NCI-H2196 (cell line): Measurements from ENCODE around the gene HLA-B.

Experiments used
- DNase-seq: peaks from one replicate; lab custom pipeline; 2025; ENCODE audit not compliant: unreplicated experiment; lab: John Stamatoyannopoulos, UW

The HLA-B gene

GRCh38 chr6:31308050-31308844 lies 48.7 kb downstream of the HLA-B start:
- DNase-seq: peak; percentile 97

GRCh38 chr6:31307669-31308049 lies 49.3 kb downstream of the HLA-B start:
- DNase-seq: no peak

GRCh38 chr6:31305703-31306219 lies 51.2 kb downstream of the HLA-B start:
- DNase-seq: no peak

GRCh38 chr6:31304683-31305082 lies 52.3 kb downstream of the HLA-B start:
- no peak for DNase-seq
